HG02642 (cell line): ENCODE measurements around the gene TMEFF2.

Experiments
- ATAC-seq: cut with Tn5 transposase; IDR thresholded peaks from one replicate; pipeline ENCODE4 v1.9.1; 2021; ENCODE audit warnings: mild to moderate bottlenecking; ENCODE audit not compliant: unreplicated experiment, poor library complexity

The TMEFF2 gene

GRCh38 chr2:192184349-192184748 is 10.4 kb downstream of the TMEFF2 start:
- ATAC-seq = no peak

- no peak for ATAC-seq
Measured at GRCh38 chr2:192183296-192183695, 11.4 kb downstream of the TMEFF2 start.

- ATAC-seq = no peak
Measured at GRCh38 chr2:192166946-192167345, 27.8 kb downstream of the TMEFF2 start.

- ATAC-seq = no peak
Measured at GRCh38 chr2:192165842-192166241, 28.9 kb downstream of the TMEFF2 start.

- ATAC-seq = peak; percentile 84
Measured at GRCh38 chr2:192162392-192163042, 32.2 kb downstream of the TMEFF2 start.

GRCh38 chr2:192161656-192162290 is 33.0 kb downstream of the TMEFF2 start:
- no peak for ATAC-seq

GRCh38 chr2:192159736-192160135 is 35.0 kb downstream of the TMEFF2 start:
- ATAC-seq = no peak

- ATAC-seq = no peak
Measured at GRCh38 chr2:192159208-192159607, 35.5 kb downstream of the TMEFF2 start.

GRCh38 chr2:192157776-192158175 is 37.0 kb downstream of the TMEFF2 start:
- no peak for ATAC-seq

GRCh38 chr2:192155511-192156118 is 39.1 kb downstream of the TMEFF2 start:
- ATAC-seq = no peak

- ATAC-seq = no peak
Measured at GRCh38 chr2:192153561-192153960, 41.2 kb downstream of the TMEFF2 start.

GRCh38 chr2:192151853-192152252 is 42.9 kb downstream of the TMEFF2 start:
- no peak for ATAC-seq

- ATAC-seq = no peak
Measured at GRCh38 chr2:192150166-192150565, 44.6 kb downstream of the TMEFF2 start.

GRCh38 chr2:192148620-192149321 is 46.0 kb downstream of the TMEFF2 start:
- no peak for ATAC-seq

- no peak for ATAC-seq
Measured at GRCh38 chr2:192148241-192148619, 46.5 kb downstream of the TMEFF2 start.

GRCh38 chr2:192146069-192147015 is 48.4 kb downstream of the TMEFF2 start:
- ATAC-seq = no peak

- ATAC-seq = no peak
Measured at GRCh38 chr2:192145496-192145895, 49.2 kb downstream of the TMEFF2 start.

GRCh38 chr2:192140236-192140839 is 54.4 kb downstream of the TMEFF2 start:
- ATAC-seq = no peak

- no peak for ATAC-seq
Measured at GRCh38 chr2:192139813-192140212, 54.9 kb downstream of the TMEFF2 start.

- no peak for ATAC-seq
Measured at GRCh38 chr2:192137451-192137850, 57.3 kb downstream of the TMEFF2 start.
